Measurements from ENCODE around the gene FOXO4. TPM values are rescaled to one million over a fixed set of nuclear protein-coding genes. Genes with fewer than 3 reads are reported as not detected.
A peak's percentile ranks its signal among the peaks of the same experiment; 100 is the strongest.

The FOXO4 gene
- polyA plus RNA-seq, 2 of the 4 experiments (the other 2 are of a cell fraction): 1.0 to 2.3 TPM

GRCh38 chrX:71056867-71057266 is 38.8 kb upstream of the FOXO4 start:
- H3K4me3 ChIP-seq: no peak overlapping the region
- peak overlapping the region; percentile 47 to 58; a peak in 5 of 6 replicates for H3K27ac ChIP-seq
- peaks cover 20% of the 10 kb centered on the region for H3K4me1 ChIP-seq
- no peaks in the 10 kb centered on the region for H3K9me3 ChIP-seq
- ATAC-seq (no peak), DNase-seq (ENCODE audit: low read depth in 1 of 2, low spot score in 1 of 2) (no peak), FAIRE-seq (peak; percentile 88)
- ChIA-PET CTCF (interaction anchor here (0.8 kb wide), 1 partner anchor 27 kb away, joined by 4 read pairs; no protein-coding TSS in a partner anchor), POLR2A (no interaction called here)
- H3K4me2 ChIP-seq: peak overlapping the region; percentile 34
- TF ChIP-seq MAFK (IDR thresholded peaks at IDR 0.05; ENCODE audit: partially characterized antibody): peak; percentile 44
- TF ChIP-seq ZSCAN20 (CRISPR knock-in tag; IDR thresholded peaks at IDR 0.05): no peak

- FAIRE-seq: no peak
- ChIA-PET CTCF (interaction anchor here (1.0 kb wide), 1 partner anchor 12 kb away, joined by 3 read pairs; no protein-coding TSS in a partner anchor), POLR2A (interaction anchor here (1.1 kb wide), 1 partner anchor 10 kb away, joined by 3 read pairs; the partner anchor contains the start of gene SNX12)
- 100% methylated on average over 3 of the region's 3 CpGs for WGBS (ENCODE audit: missing lambda C conversion rate)
- peak overlapping the region in 1 of 2 experiments; percentile 58; a peak in 2 of 6 replicates for H3K27ac ChIP-seq
- DNase-seq (ENCODE audit: low read depth in 1 of 2, low spot score in 1 of 2): no peak
- peaks cover 20% of the 10 kb centered on the region for H3K4me1 ChIP-seq
- TF ChIP-seq FOXS1 (CRISPR knock-in tag; IDR thresholded peaks at IDR 0.05) (no peak), HOXA7 (CRISPR knock-in tag; IDR thresholded peaks at IDR 0.05) (no peak), CBX8 (IDR thresholded peaks at IDR 0.05) (no peak), RCOR1 (IDR thresholded peaks at IDR 0.05; ENCODE audit: low read depth, low read length) (no peak), RARB (CRISPR knock-in tag; IDR thresholded peaks at IDR 0.05) (no peak), TFCP2L1 (CRISPR knock-in tag; IDR thresholded peaks at IDR 0.05) (no peak), MAX (IDR thresholded peaks at IDR 0.05) (no peak), POLR2AphosphoS2 (conservative IDR thresholded peaks at IDR 0.05; ENCODE audit: low read length) (no peak), REST (IDR thresholded peaks at IDR 0.05) (no peak), BCL3 (IDR thresholded peaks at IDR 0.05) (no peak), FOSL2 (IDR thresholded peaks at IDR 0.05) (no peak), FOSL2 (CRISPR knock-in tag; IDR thresholded peaks at IDR 0.05) (no peak), ESRRA (IDR thresholded peaks at IDR 0.05; ENCODE audit: borderline replicate concordance, low read length) (no peak)
- no peak overlapping the region for H3K4me2 ChIP-seq
- ATAC-seq: no peak
- H3K4me3 ChIP-seq: no peak overlapping the region
- no peaks in the 10 kb centered on the region for H3K9me3 ChIP-seq
Observed at GRCh38 chrX:71057848-71058530, 37.7 kb upstream of the FOXO4 start.

- H3K4me1 ChIP-seq: peaks cover 20% of the 10 kb centered on the region
- no peak overlapping the region for H3K4me2 ChIP-seq
- no peak for FAIRE-seq
- H3K27ac ChIP-seq: no peak overlapping the region
- POLR2A ChIA-PET: no interaction called here
- no peak for ATAC-seq
- no peak for DNase-seq (ENCODE audit: low read depth in 1 of 2, low spot score in 1 of 2)
- CTCF ChIA-PET: interaction anchor here (0.5 kb wide), 1 partner anchor 12 kb away, joined by 3 read pairs; no protein-coding TSS in a partner anchor
- no peak overlapping the region for H3K4me3 ChIP-seq
- no peaks in the 10 kb centered on the region for H3K9me3 ChIP-seq
- TF ChIP-seq CHD4 (IDR thresholded peaks at IDR 0.05; ENCODE audit: borderline replicate concordance) (no peak), POLR2A (IDR thresholded peaks at IDR 0.05; ENCODE audit: low read length) (no peak), EP300 (IDR thresholded peaks at IDR 0.05) (no peak), ZSCAN20 (CRISPR knock-in tag; IDR thresholded peaks at IDR 0.05) (no peak), KDM1A (IDR thresholded peaks at IDR 0.05; ENCODE audit: low read depth) (no peak), SREBF2 (IDR thresholded peaks at IDR 0.05) (no peak), RARB (CRISPR knock-in tag; IDR thresholded peaks at IDR 0.05) (no peak), CTCF (IDR thresholded peaks at IDR 0.05) (no peak), MAX (IDR thresholded peaks at IDR 0.05) (no peak), MAZ (IDR thresholded peaks at IDR 0.05; ENCODE audit: borderline replicate concordance, low read depth, low read length) (no peak), JUNB (IDR thresholded peaks at IDR 0.05) (no peak), RAD21 (conservative IDR thresholded peaks at IDR 0.05 in 1 of 2, IDR thresholded peaks at IDR 0.05 in 1 of 2) (no peak), FOSB (CRISPR knock-in tag; IDR thresholded peaks at IDR 0.05) (no peak), FOSL2 (IDR thresholded peaks at IDR 0.05) (no peak), FOSL2 (CRISPR knock-in tag; IDR thresholded peaks at IDR 0.05) (no peak), RFX5 (IDR thresholded peaks at IDR 0.05) (no peak), ELK1 (IDR thresholded peaks at IDR 0.05; ENCODE audit: low read depth, low read length) (no peak)
Observed at GRCh38 chrX:71060127-71060526, 35.5 kb upstream of the FOXO4 start.

Data from A549 (cell line).